HFFc6 (cell line): ENCODE data around the gene CGNL1. TPM values are rescaled to one million over a fixed set of nuclear protein-coding genes. Genes with fewer than 3 reads are reported as not detected.

Experiments used
- DNase-seq: peaks from one replicate; pipeline ENCODE4 v3.0.0-alpha.2; 2018
- H3K27ac Mint-ChIP-seq: 2 replicates; pipeline ENCODE4 v1.8.0; 2020; ENCODE audit warnings: mild to moderate bottlenecking, mixed read lengths
- H3K27me3 Mint-ChIP-seq: 2 replicates; pipeline ENCODE4 v1.8.0; 2021; ENCODE audit warnings: mild to moderate bottlenecking, moderate library complexity, mixed read lengths; ENCODE audit not compliant: insufficient read depth
- H3K36me3 Mint-ChIP-seq: 2 replicates; pipeline ENCODE4 v1.8.0; 2021; ENCODE audit warnings: low read depth, mixed read lengths
- H3K4me1 Mint-ChIP-seq: 2 replicates; pipeline ENCODE4 v1.8.0; 2020; ENCODE audit warnings: low read depth, mixed read lengths
- H3K4me3 Mint-ChIP-seq: 2 replicates; pipeline ENCODE4 v1.8.0; 2020; ENCODE audit warnings: mild to moderate bottlenecking, moderate library complexity, mixed read lengths
- H3K9me3 Mint-ChIP-seq: 2 replicates; pipeline ENCODE4 v1.8.0; 2020; ENCODE audit warnings: mild to moderate bottlenecking, mixed read lengths
- total RNA-seq, 6 experiments: library from RNA; stranded (reverse); fragmentation: NEBNext Ultra II Directional; extraction: Animal tissue kit (Norgen Biotek cat#: 25700); gene quantifications; 2 replicates in 1 of 6; 3 replicates in 5 of 6; pipeline ENCODE4 v1.2.3, GENCODE V29; 2021
- TF ChIP-seq, protein P1 (sequence below): fragments of 200-600 bp; sonication (generic); IDR thresholded peaks from 2 replicates; pipeline ENCODE4 v1.5.0; 2021; ENCODE audit warnings: antibody characterized with exemption, mild to moderate bottlenecking

Gene CGNL1
- total RNA-seq, 6 experiments from 2014 or later = 0.05 to 0.20 (median 0.10) TPM; not detected in 2

DNA sequence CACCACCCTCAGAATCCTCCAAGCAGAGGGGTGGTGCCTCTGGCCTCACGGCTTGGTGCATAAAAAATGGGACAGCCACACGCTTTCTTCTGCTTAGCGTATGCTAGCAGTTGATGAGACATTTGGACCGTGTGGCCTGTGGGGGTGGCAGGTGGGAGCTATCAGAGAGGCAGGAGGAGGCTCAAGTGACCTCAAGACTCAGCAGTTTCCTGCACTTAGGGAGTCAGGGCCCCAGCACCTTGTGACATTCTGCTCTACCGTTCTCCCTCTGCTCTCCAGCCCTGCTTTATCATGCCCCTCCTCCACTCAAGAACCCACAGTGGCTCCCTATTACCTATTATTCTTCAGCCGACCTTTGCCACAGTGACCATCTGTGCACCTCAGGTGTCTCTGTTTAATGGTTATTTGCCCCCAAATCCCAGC lies 41.0 kb upstream of the CGNL1 start:
- no peak overlapping the region for H3K27ac Mint-ChIP-seq
- H3K9me3 Mint-ChIP-seq = no peaks in the 10 kb centered on the region
- no peaks in the 10 kb centered on the region for H3K36me3 Mint-ChIP-seq
- TF ChIP-seq, protein P1, sequence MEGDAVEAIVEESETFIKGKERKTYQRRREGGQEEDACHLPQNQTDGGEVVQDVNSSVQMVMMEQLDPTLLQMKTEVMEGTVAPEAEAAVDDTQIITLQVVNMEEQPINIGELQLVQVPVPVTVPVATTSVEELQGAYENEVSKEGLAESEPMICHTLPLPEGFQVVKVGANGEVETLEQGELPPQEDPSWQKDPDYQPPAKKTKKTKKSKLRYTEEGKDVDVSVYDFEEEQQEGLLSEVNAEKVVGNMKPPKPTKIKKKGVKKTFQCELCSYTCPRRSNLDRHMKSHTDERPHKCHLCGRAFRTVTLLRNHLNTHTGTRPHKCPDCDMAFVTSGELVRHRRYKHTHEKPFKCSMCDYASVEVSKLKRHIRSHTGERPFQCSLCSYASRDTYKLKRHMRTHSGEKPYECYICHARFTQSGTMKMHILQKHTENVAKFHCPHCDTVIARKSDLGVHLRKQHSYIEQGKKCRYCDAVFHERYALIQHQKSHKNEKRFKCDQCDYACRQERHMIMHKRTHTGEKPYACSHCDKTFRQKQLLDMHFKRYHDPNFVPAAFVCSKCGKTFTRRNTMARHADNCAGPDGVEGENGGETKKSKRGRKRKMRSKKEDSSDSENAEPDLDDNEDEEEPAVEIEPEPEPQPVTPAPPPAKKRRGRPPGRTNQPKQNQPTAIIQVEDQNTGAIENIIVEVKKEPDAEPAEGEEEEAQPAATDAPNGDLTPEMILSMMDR = no peak
- DNase-seq = no peak
- H3K4me3 Mint-ChIP-seq = no peak overlapping the region
- peaks cover 22% of the 10 kb centered on the region for H3K4me1 Mint-ChIP-seq
- H3K27me3 Mint-ChIP-seq = peaks cover 21% of the 10 kb centered on the region

DNA sequence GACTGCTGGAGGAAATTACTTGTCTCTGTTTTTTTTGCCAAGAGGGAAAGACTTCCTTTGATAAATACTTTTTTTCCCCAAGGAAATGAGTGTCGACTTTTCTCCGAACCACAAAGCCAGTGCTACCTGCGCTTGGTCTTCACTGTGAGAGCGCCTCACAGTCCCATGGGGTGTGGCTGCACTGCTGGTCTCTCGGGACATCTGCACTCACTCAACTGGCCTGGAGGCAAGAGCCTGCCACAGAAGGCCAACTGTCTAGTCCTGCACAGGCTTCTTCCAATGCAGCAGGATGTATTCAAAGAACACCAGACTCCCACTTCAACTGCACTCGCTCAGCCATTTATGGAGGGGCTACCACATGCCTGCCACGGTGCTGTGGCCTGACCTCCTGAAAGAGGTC lies 40.6 kb upstream of the CGNL1 start:
- DNase-seq = no peak
- peaks cover 20% of the 10 kb centered on the region; the same call in 1 of the 2 replicates for H3K27me3 Mint-ChIP-seq
- H3K36me3 Mint-ChIP-seq = no peaks in the 10 kb centered on the region
- peaks cover 19% of the 10 kb centered on the region for H3K4me1 Mint-ChIP-seq
- TF ChIP-seq, protein P1 = no peak
- H3K4me3 Mint-ChIP-seq = no peak overlapping the region
- H3K27ac Mint-ChIP-seq = no peak overlapping the region
- H3K9me3 Mint-ChIP-seq = no peaks in the 10 kb centered on the region

DNA sequence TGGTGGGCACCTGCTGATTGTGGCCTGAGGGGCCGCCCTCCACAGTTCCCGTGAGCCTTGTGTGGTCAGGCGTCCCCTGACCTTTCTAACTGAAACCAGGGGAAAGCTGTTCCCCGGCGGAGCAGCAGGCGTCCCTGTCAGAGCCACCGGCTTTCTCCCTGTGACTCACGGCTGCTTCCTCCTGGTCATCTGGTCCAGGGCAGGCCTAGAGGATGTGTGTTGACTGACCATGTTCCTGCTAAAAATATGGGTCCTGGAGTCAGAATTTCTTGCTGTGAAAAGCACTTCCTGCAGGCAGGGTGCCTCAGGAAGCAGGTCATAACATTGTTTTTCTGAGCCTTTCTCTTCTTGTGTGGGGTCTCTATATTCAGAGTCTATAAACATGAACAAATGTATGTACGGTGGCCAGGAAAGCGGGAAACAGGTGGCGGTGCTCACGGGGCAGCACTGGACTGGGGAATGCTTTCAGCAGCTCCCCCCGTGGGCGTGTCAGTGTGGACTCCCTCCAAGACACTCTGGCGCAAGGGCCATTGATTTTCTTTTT lies 38.4 kb upstream of the CGNL1 start:
- H3K9me3 Mint-ChIP-seq = no peaks in the 10 kb centered on the region
- DNase-seq = peak; percentile 56
- H3K27ac Mint-ChIP-seq = no peak overlapping the region
- H3K36me3 Mint-ChIP-seq = no peaks in the 10 kb centered on the region
- H3K4me1 Mint-ChIP-seq = peaks cover 23% of the 10 kb centered on the region
- TF ChIP-seq, protein P1 = peak; percentile 60
- no peak overlapping the region for H3K4me3 Mint-ChIP-seq
- H3K27me3 Mint-ChIP-seq = peaks cover 7% of the 10 kb centered on the region; the same call in 1 of the 2 replicates

DNA sequence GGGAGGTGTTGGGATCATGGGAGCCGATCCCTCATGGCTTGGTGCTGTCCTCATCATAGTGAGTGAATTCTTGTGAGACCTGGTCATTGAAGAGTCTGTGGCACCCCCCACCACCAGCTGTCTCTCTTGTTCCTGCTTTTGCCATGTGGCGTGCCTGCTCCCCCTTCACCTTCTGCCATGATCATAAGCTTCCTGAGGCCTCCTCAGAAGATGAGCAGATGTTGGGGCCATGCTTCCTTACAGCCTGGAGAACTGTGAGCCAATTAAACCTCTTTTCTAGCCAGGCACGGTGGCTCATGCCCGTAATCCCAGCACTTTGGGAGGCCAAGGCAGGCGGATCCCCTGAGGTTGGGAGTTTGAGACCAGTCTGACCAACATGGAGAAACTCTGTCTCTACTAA lies 37.0 kb upstream of the CGNL1 start:
- H3K4me3 Mint-ChIP-seq = no peak overlapping the region
- no peaks in the 10 kb centered on the region for H3K9me3 Mint-ChIP-seq
- peaks cover 7% of the 10 kb centered on the region; the same call in 1 of the 2 replicates for H3K27me3 Mint-ChIP-seq
- TF ChIP-seq, protein P1 = no peak
- H3K36me3 Mint-ChIP-seq = no peaks in the 10 kb centered on the region
- no peak for DNase-seq
- peaks cover 18% of the 10 kb centered on the region for H3K4me1 Mint-ChIP-seq
- no peak overlapping the region for H3K27ac Mint-ChIP-seq

DNA sequence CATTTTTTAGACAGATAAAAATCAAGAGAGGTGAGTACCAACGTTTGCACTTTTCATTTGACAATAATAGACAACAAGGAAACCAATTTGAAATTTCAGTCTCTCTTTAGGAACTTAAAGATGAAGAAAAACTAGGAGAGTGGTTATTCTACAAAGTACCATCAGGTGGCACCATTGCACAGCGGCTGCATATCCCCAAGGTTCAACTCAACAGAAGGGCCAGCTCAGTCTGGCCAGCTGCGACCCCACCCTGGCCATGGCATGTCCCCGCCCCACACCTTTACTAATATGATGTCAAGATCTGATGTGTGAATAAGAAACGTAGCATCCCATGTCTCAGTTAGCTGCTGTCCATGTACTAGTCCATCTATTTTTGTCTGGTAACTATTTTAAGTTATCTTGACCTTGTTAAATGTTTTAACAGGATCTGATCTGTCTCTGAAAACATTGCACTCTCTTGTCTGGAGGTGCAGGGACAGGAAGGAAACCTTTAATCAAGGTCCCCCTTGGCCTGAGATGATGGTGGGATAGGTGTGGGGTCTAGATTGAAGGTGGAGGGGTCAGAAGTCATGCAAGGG lies 35.5 kb upstream of the CGNL1 start:
- TF ChIP-seq, protein P1 = peak; percentile 95
- H3K4me3 Mint-ChIP-seq = no peak overlapping the region
- DNase-seq = peak; percentile 11
- peaks cover 7% of the 10 kb centered on the region; the same call in 1 of the 2 replicates for H3K27me3 Mint-ChIP-seq
- H3K36me3 Mint-ChIP-seq = no peaks in the 10 kb centered on the region
- H3K9me3 Mint-ChIP-seq = no peaks in the 10 kb centered on the region
- no peak overlapping the region for H3K27ac Mint-ChIP-seq
- peaks cover 17% of the 10 kb centered on the region for H3K4me1 Mint-ChIP-seq
